K562 (cell line): ENCODE results near the gene GAB1. TPM values are rescaled to one million over a fixed set of nuclear protein-coding genes. Genes with fewer than 3 reads are reported as not detected.

ENCODE experiments used
- GATAD2B ChIP-seq: fragments of 450-650 bp; IDR thresholded peaks from 2 replicates; pipeline ENCODE4 v1.6.1; 2017; ENCODE audit warnings: mild to moderate bottlenecking, borderline replicate concordance
- MAFG ChIP-seq: fragments of 450-650 bp; conservative IDR thresholded peaks from 2 replicates; pipeline ENCODE4 v1.6.1; 2016; ENCODE audit warnings: missing genetic modification characterization, missing compliant biosample characterization
- NFYB ChIP-seq: IDR thresholded peaks from 2 replicates; pipeline ENCODE4 v1.6.1; 2011; ENCODE audit warnings: mild to moderate bottlenecking, moderate library complexity; ENCODE audit not compliant: insufficient read length; ENCODE audit errors: extremely low read depth
- NR2F6 ChIP-seq: fragments of 450-650 bp; formaldehyde crosslinking; IDR thresholded peaks from 2 replicates; pipeline ENCODE4 v1.4.0; 2020; ENCODE audit warnings: mild to moderate bottlenecking
- SIRT6 ChIP-seq: IDR thresholded peaks from one replicate; pipeline ENCODE4 v1.6.1; 2012; ENCODE audit warnings: low read depth, mild to moderate bottlenecking, control low read depth, inconsistent platforms, low read length, moderate library complexity
- SMARCB1 ChIP-seq: IDR thresholded peaks from 2 replicates; pipeline ENCODE4 v1.6.1; 2011; ENCODE audit warnings: improper control_type of control experiment, low read depth; ENCODE audit not compliant: insufficient read length
- SNIP1 ChIP-seq: fragments of 450-650 bp; IDR thresholded peaks from 2 replicates; pipeline ENCODE4 v1.7.1; 2017; ENCODE audit warnings: low read depth, mild to moderate bottlenecking
- TAL1 ChIP-seq: fragments of 450-650 bp; IDR thresholded peaks from 2 replicates; pipeline ENCODE4 v1.6.1; 2016; ENCODE audit warnings: mild to moderate bottlenecking
- THRAP3 ChIP-seq: fragments of 450-650 bp; IDR thresholded peaks from 2 replicates; pipeline ENCODE4 v1.6.1; 2016; ENCODE audit warnings: mild to moderate bottlenecking, inconsistent platforms, borderline replicate concordance
- ZBTB7A ChIP-seq: IDR thresholded peaks from 2 replicates; pipeline ENCODE4 v1.6.1; 2011; ENCODE audit warnings: low read depth, mild to moderate bottlenecking, low read length, moderate library complexity, borderline replicate concordance; ENCODE audit not compliant: control insufficient read depth
- ZNF143 ChIP-seq: sonication (generic); formaldehyde crosslinking; IDR thresholded peaks from 2 replicates; pipeline ENCODE4 v1.9.0; 2022; ENCODE audit warnings: mild to moderate bottlenecking, missing genetic modification reagents
- polyA plus RNA-seq, 8 experiments: library from polyadenylated mRNA; depleted of rRNA in 4 of 8; stranded (reverse) in 5 of 8; unstranded in 3 of 8; fragments of >200 nt; fragmentation: Nextera tagmentation in 2 of 8; fragmentation: Illumina TruSeq in 1 of 8; extraction: Ambion mirVana in 2 of 8; extraction: Trizol in 1 of 8; gene quantifications; 2 replicates each; pipeline versions ENCODE4 v1.2.1 to v1.2.3, GENCODE V29; 2011 to 2014; ENCODE audit warnings: inconsistent platforms in 1 of 8, missing spikeins in 1 of 8
- total RNA-seq, 7 experiments: library from RNA; depleted of rRNA in 6 of 7; stranded (reverse); fragments of >200 nt in 6 of 7; fragmentation: Illumina TruSeq in 2 of 7; extraction: Trizol in 2 of 7; gene quantifications; 2 replicates each; pipeline versions ENCODE4 v1.2.1 to v1.2.3, GENCODE V29; 2011 to 2021; ENCODE audit warnings: low replicate concordance in 1 of 7
- TF ChIP-seq, protein P1 (sequence below): IDR thresholded peaks from 2 replicates; pipeline ENCODE4 v1.6.1; 2012; ENCODE audit warnings: low read depth, low read length, improper control_type of control experiment, borderline replicate concordance
- TF ChIP-seq, protein P2 (sequence below): sonication (generic); formaldehyde crosslinking; IDR thresholded peaks from 2 replicates; pipeline ENCODE4 v1.8.1; 2023; ENCODE audit warnings: mild to moderate bottlenecking, missing genetic modification reagents
- TF ChIP-seq, protein P3 (sequence below): fragments of 250-450 bp; sonication (Bioruptor Pico); IDR thresholded peaks from 2 replicates; pipeline ENCODE4 v1.5.0; 2021; ENCODE audit warnings: mild to moderate bottlenecking, moderate library complexity
- TF ChIP-seq, protein P4 (sequence below): fragments of 250-450 bp; sonication (Bioruptor Pico); IDR thresholded peaks from 2 replicates; pipeline ENCODE4 v1.4.0; 2020

Gene GAB1
- total and polyA plus RNA-seq, 9 of the 15 experiments (the other 6 are each of a cell fraction or from before 2014, with no cell fraction given), result 1.3 to 14.6 (median 7.5) TPM

DNA sequence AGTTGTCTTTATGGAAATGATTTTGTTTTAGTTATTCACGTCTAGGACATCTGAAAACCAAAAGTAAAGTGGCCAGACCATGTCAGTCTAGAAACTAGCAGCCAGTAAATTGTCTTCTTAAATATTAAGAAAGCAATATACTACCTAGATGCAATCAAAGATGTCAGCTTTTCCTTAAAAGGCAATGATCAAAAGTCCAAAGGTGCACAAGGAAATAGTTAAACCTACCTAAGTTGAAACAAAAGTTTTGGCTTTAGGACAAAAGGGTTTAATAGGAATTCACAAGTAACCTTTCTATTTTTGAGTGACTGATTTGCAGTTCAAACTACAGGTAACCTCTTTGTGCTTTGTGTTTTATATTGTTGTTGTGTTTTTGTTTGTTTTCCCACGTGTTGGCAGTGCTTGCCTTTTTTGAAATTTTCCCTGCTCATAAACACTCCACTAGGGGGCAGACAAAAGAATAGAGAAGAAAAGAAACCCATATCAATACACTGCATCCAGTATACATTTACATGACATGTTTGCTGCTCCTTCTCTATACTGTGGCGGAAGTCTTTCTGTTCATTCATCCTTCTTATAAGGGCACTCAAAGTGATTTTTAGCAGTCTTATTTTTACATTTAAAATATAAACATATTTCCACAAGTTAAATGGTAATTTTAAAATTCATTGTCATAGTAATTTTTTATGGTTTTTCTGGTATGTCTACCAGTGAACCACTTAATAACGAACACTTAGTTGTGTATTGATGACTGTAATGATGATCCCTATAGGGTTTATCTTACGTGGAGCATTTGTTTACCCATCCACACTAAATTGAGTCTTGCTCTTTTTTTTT, 62.7 kb downstream of the GAB1 start (continued):
- TF ChIP-seq, protein P1, sequence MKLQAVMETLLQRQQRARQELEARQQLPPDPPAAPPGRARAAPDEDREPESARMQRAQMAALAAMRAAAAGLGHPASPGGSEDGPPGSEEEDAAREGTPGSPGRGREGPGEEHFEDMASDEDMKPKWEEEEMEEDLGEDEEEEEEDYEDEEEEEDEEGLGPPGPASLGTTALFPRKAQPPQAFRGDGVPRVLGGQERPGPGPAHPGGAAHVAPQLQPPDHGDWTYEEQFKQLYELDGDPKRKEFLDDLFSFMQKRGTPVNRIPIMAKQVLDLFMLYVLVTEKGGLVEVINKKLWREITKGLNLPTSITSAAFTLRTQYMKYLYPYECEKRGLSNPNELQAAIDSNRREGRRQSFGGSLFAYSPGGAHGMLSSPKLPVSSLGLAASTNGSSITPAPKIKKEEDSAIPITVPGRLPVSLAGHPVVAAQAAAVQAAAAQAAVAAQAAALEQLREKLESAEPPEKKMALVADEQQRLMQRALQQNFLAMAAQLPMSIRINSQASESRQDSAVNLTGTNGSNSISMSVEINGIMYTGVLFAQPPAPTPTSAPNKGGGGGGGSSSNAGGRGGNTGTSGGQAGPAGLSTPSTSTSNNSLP, result peak; percentile 64; the same call in 1 of the 2 replicates
- TF ChIP-seq GATAD2B (peak; percentile 68; the same call in 1 of the 2 replicates), NFYB (no peak), ZBTB7A (no peak), TAL1 (no peak), NR2F6 (no peak), SNIP1 (no peak), SMARCB1 (no peak), SIRT6 (no peak), ZNF143 (CRISPR knock-in tag) (no peak), THRAP3 (no peak), MAFG (tag) (no peak)
- TF ChIP-seq, protein P2, sequence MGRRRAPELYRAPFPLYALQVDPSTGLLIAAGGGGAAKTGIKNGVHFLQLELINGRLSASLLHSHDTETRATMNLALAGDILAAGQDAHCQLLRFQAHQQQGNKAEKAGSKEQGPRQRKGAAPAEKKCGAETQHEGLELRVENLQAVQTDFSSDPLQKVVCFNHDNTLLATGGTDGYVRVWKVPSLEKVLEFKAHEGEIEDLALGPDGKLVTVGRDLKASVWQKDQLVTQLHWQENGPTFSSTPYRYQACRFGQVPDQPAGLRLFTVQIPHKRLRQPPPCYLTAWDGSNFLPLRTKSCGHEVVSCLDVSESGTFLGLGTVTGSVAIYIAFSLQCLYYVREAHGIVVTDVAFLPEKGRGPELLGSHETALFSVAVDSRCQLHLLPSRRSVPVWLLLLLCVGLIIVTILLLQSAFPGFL (CRISPR knock-in tag), result no peak
- TF ChIP-seq, protein P3, sequence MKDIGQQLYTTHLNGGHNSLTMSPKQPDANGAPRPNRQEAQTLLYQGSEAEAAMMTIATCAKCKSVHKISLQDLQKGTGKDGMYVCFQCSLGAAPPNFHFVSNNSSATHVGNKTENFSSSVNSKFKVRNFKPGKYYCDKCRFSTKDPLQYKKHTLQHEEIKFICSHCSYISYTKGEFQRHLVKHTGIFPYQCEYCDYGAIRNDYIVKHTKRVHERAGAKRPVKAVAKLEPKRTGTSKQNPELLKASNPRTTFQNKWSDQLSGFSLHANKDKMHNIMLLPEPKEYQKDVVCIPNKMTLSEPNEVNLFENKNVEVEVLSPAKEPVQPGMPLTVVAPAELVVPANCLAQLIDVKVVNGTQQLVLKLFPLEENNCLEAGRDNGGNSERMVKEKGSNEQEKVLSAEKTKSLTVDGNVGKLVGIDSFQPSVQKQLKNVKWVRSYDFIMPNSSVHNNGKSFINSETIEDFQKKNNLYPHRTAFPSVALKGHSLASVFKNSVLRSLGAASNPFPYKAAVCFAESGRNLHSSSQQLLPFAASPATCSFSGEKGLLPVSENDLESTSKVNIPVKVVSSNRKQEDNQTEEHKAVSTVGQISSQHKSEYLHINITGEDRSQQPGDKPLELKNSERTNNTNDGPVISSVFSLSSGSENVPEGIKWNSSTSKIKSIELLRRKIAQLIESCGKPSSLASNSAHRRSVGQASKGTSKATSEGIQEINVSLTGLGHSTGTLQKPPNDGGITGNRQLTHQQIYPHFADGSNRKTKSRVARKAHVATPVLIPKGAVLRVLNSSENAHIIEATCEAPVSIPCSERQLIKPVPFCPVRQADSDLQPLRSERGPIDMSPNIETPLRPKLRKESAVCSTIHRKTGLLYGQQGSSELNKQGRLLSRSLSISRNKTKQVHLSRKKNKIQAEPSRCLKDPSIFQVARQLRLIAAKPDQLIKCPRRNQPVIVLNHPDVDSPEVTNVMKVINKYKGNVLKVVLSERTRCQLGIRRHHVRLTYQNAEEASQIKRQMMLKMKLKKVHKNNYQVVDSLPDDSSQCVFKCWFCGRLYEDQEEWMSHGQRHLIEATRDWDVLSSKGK (CRISPR knock-in tag), result no peak
- TF ChIP-seq, protein P4, sequence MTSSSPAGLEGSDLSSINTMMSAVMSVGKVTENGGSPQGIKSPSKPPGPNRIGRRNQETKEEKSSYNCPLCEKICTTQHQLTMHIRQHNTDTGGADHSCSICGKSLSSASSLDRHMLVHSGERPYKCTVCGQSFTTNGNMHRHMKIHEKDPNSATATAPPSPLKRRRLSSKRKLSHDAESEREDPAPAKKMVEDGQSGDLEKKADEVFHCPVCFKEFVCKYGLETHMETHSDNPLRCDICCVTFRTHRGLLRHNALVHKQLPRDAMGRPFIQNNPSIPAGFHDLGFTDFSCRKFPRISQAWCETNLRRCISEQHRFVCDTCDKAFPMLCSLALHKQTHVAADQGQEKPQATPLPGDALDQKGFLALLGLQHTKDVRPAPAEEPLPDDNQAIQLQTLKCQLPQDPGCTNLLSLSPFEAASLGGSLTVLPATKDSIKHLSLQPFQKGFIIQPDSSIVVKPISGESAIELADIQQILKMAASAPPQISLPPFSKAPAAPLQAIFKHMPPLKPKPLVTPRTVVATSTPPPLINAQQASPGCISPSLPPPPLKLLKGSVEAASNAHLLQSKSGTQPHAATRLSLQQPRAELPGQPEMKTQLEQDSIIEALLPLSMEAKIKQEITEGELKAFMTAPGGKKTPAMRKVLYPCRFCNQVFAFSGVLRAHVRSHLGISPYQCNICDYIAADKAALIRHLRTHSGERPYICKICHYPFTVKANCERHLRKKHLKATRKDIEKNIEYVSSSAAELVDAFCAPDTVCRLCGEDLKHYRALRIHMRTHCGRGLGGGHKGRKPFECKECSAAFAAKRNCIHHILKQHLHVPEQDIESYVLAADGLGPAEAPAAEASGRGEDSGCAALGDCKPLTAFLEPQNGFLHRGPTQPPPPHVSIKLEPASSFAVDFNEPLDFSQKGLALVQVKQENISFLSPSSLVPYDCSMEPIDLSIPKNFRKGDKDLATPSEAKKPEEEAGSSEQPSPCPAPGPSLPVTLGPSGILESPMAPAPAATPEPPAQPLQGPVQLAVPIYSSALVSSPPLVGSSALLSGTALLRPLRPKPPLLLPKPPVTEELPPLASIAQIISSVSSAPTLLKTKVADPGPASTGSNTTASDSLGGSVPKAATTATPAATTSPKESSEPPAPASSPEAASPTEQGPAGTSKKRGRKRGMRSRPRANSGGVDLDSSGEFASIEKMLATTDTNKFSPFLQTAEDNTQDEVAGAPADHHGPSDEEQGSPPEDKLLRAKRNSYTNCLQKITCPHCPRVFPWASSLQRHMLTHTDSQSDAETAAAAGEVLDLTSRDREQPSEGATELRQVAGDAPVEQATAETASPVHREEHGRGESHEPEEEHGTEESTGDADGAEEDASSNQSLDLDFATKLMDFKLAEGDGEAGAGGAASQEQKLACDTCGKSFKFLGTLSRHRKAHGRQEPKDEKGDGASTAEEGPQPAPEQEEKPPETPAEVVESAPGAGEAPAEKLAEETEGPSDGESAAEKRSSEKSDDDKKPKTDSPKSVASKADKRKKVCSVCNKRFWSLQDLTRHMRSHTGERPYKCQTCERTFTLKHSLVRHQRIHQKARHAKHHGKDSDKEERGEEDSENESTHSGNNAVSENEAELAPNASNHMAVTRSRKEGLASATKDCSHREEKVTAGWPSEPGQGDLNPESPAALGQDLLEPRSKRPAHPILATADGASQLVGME (CRISPR knock-in tag), result no peak
